Ovary (tissue), 3 donors: ENCODE data around the gene PRKCE.

Source experiments
- CTCF ChIP-seq, 3 donors: fragments of 450-650 bp in 2 of 3; fragments of 200-600 bp in 1 of 3; IDR thresholded peaks; one replicate each; pipeline versions ENCODE4 v1.5.1 to v1.8.0; 2016 to 2022; ENCODE audit warnings: antibody characterized with exemption in 3 of 3, mild to moderate bottlenecking in 1 of 3
- EP300 ChIP-seq: sonication (generic); formaldehyde crosslinking; IDR thresholded peaks from one replicate; pipeline ENCODE4 v1.6.1; 2017; ENCODE audit warnings: antibody characterized with exemption
- POLR2A ChIP-seq: fragments of 450-650 bp; IDR thresholded peaks from one replicate; pipeline ENCODE4 v1.6.1; 2017; ENCODE audit warnings: antibody characterized with exemption, mild to moderate bottlenecking, moderate library complexity
- donor health status: DM: no; HTN: no; CAD: no.

DNA sequence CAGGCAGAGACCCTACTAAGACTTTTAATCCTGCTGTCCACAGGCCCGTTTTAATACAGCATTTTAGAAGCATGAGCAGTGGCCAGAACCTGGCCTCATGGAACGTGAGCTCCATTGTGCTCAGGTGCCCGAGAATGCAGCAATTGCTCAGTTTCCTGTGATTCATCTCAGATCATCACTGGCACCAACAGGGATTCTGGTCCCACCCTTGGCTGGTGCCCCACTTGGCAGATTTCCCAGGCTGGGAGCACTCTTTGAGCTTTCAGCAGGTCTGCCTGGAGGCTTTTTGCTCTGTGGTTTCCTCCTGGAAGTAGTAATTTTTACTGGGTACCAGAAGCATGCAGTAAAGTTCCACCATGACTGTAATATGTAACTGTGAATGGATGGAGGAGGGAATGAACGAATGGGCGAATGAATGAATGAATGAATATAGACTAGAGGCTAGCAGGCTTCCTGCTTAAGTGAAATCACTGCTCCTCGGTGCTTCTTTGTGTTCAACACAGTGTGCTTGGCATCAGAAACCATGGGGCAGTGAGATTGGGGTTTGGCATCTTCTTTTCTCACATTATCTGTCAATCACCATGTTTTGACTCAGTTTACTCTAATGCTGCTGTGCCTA is 312.9 kb downstream of the PRKCE start:
- TF ChIP-seq CTCF (IDR thresholded peaks at IDR 0.05) (no peak), EP300 (no peak), POLR2A (no peak)
